ES-I3 (cell line): Measurements from ENCODE around the gene USP13.

ENCODE experiments used
- H3K36me3 ChIP-seq: 2 replicates; pipeline ENCODE4 v1.6.1; 2013; ENCODE audit warnings: mild to moderate bottlenecking, low read length, control low read depth, moderate library complexity; ENCODE audit not compliant: insufficient read depth
- H3K4me1 ChIP-seq: 2 replicates; pipeline ENCODE4 v1.6.1; 2013; ENCODE audit warnings: mild to moderate bottlenecking, control low read depth, low read length; ENCODE audit not compliant: insufficient read depth
- H3K9ac ChIP-seq: 2 replicates; pipeline ENCODE4 v1.6.1; 2013; ENCODE audit warnings: low read depth, mild to moderate bottlenecking, low read length, moderate library complexity
- H3K9me3 ChIP-seq: 2 replicates; pipeline ENCODE4 v1.6.1; 2013; ENCODE audit warnings: mild to moderate bottlenecking, low read length, moderate library complexity; ENCODE audit not compliant: control insufficient read depth, insufficient read depth

Gene USP13

GRCh38 chr3:179652447-179653095, at the start of gene USP13:
Gene USP13, plus strand, starts transcription at chr3:179653040. Its CDS starts 186 bp downstream, at chr3:179653226.
- Histone ChIP-seq H3K9me3 (no peaks in the 10 kb centered on the region), H3K36me3 (no peaks in the 10 kb centered on the region), H3K4me1 (0 out of 2 replicates have a peak, but pooled peaks cover 6% of the 10 kb centered on the region), H3K9ac (peak within 1 kb of the TSS; percentile 95)

- Histone ChIP-seq H3K9ac (no peak overlapping the region), H3K4me1 (no peaks in the 10 kb centered on the region), H3K9me3 (no peaks in the 10 kb centered on the region), H3K36me3 (peaks cover 16% of the 10 kb centered on the region)
Measured at GRCh38 chr3:179603321-179603720, 49.5 kb upstream of the USP13 start.

- H3K36me3 ChIP-seq: peaks cover 11% of the 10 kb centered on the region; the same call in 1 of the 2 replicates
- H3K9me3 ChIP-seq: no peaks in the 10 kb centered on the region
- H3K9ac ChIP-seq: peak overlapping the region; percentile 97
- H3K4me1 ChIP-seq: no peaks in the 10 kb centered on the region
Measured at GRCh38 chr3:179603831-179604230, 49.0 kb upstream of the USP13 start.

GRCh38 chr3:179604321-179605078, 48.3 kb upstream of the USP13 start, which contains the start of the genes MRPL47 and NDUFB5:
Gene MRPL47, minus strand, starts transcription at chr3:179604638. Its CDS starts 14 bp downstream, at chr3:179604624.
Gene NDUFB5, plus strand, starts transcription at chr3:179604794. Its CDS starts 22 bp downstream, at chr3:179604816.
- peaks cover 11% of the 10 kb centered on the region; the same call in 1 of the 2 replicates for H3K36me3 ChIP-seq
- H3K9ac ChIP-seq: peak within 1 kb of the TSS; percentile 97
- no peaks in the 10 kb centered on the region for H3K9me3 ChIP-seq
- no peaks in the 10 kb centered on the region for H3K4me1 ChIP-seq

- Histone ChIP-seq H3K4me1 (no peaks in the 10 kb centered on the region), H3K36me3 (peaks cover 2% of the 10 kb centered on the region; the same call in 1 of the 2 replicates), H3K9me3 (no peaks in the 10 kb centered on the region), H3K9ac (no peak overlapping the region)
Measured at GRCh38 chr3:179606534-179607085, 46.2 kb upstream of the USP13 start.

- Histone ChIP-seq H3K9me3 (no peaks in the 10 kb centered on the region), H3K9ac (no peak overlapping the region), H3K4me1 (no peaks in the 10 kb centered on the region), H3K36me3 (peaks cover 2% of the 10 kb centered on the region; the same call in 1 of the 2 replicates)
Measured at GRCh38 chr3:179608931-179609720, 43.7 kb upstream of the USP13 start.

GRCh38 chr3:179610066-179610465, 42.8 kb upstream of the USP13 start:
- H3K4me1 ChIP-seq: no peaks in the 10 kb centered on the region
- H3K9me3 ChIP-seq: no peaks in the 10 kb centered on the region
- H3K36me3 ChIP-seq: peaks cover 2% of the 10 kb centered on the region; the same call in 1 of the 2 replicates
- H3K9ac ChIP-seq: no peak overlapping the region

GRCh38 chr3:179613807-179614206, 39.0 kb upstream of the USP13 start:
- H3K9ac ChIP-seq: no peak overlapping the region
- H3K9me3 ChIP-seq: no peaks in the 10 kb centered on the region
- H3K36me3 ChIP-seq: peaks cover 8% of the 10 kb centered on the region
- no peaks in the 10 kb centered on the region for H3K4me1 ChIP-seq

- H3K4me1 ChIP-seq: no peaks in the 10 kb centered on the region
- peaks cover 8% of the 10 kb centered on the region; the same call in 1 of the 2 replicates for H3K36me3 ChIP-seq
- H3K9me3 ChIP-seq: no peaks in the 10 kb centered on the region
- H3K9ac ChIP-seq: no peak overlapping the region
Measured at GRCh38 chr3:179615458-179616173, 37.2 kb upstream of the USP13 start.

- peaks cover 13% of the 10 kb centered on the region; the same call in 1 of the 2 replicates for H3K36me3 ChIP-seq
Measured at GRCh38 chr3:179622023-179622422, 30.8 kb upstream of the USP13 start.

GRCh38 chr3:179624451-179624850, 28.4 kb upstream of the USP13 start:
- Histone ChIP-seq H3K9ac (no peak overlapping the region), H3K36me3 (peaks cover 5% of the 10 kb centered on the region; the same call in 1 of the 2 replicates), H3K4me1 (no peaks in the 10 kb centered on the region), H3K9me3 (no peaks in the 10 kb centered on the region)

More at GRCh38 chr3:179622023-179622422, 30.8 kb upstream of the USP13 start:
- Histone ChIP-seq H3K4me1 (no peaks in the 10 kb centered on the region), H3K9ac (no peak overlapping the region), H3K9me3 (no peaks in the 10 kb centered on the region)

- Histone ChIP-seq H3K9me3 (no peaks in the 10 kb centered on the region), H3K9ac (no peak overlapping the region), H3K36me3 (no peaks in the 10 kb centered on the region), H3K4me1 (no peaks in the 10 kb centered on the region)
Measured at GRCh38 chr3:179630753-179631451, 21.9 kb upstream of the USP13 start.

GRCh38 chr3:179640469-179640868, 12.4 kb upstream of the USP13 start:
- H3K4me1 ChIP-seq: no peaks in the 10 kb centered on the region
- no peaks in the 10 kb centered on the region for H3K9me3 ChIP-seq
- no peak overlapping the region for H3K9ac ChIP-seq
- no peaks in the 10 kb centered on the region for H3K36me3 ChIP-seq
